HG03342 (cell line): ENCODE data around the gene COPS7A.
"Not testable (repeated sequence)": the region's sequence is repeated elsewhere in the genome, so short reads cannot be mapped to it uniquely, and the experiment has no call there.

Source experiments
- ATAC-seq: cut with Tn5 transposase; IDR thresholded peaks from one replicate; pipeline ENCODE4 v1.9.1; 2021; ENCODE audit warnings: mild to moderate bottlenecking, moderate library complexity; ENCODE audit not compliant: unreplicated experiment

The COPS7A gene

GRCh38 chr12:6701078-6701768, 22.6 kb upstream of the COPS7A start:
- no peak for ATAC-seq

- ATAC-seq, result no peak
Measured at GRCh38 chr12:6703631-6704030, 20.2 kb upstream of the COPS7A start.

- not testable (repeated sequence) for ATAC-seq
Measured at GRCh38 chr12:6708351-6708750, 15.5 kb upstream of the COPS7A start.

- ATAC-seq, result no peak
Measured at GRCh38 chr12:6708960-6709394, 14.9 kb upstream of the COPS7A start.

- ATAC-seq, result not testable (repeated sequence)
Measured at GRCh38 chr12:6716031-6716873, 7.6 kb upstream of the COPS7A start.

- ATAC-seq, result no peak
Measured at GRCh38 chr12:6716874-6717437, 6.9 kb upstream of the COPS7A start.

- ATAC-seq, result no peak
Measured at GRCh38 chr12:6722863-6723262, 983 bp upstream of the COPS7A start.

GRCh38 chr12:6724409-6724797, 557 bp downstream of the COPS7A start:
- ATAC-seq, result no peak

- ATAC-seq, result no peak
Measured at GRCh38 chr12:6725350-6725749, 1.5 kb downstream of the COPS7A start.

- ATAC-seq, result no peak
Measured at GRCh38 chr12:6729186-6729585, 5.3 kb downstream of the COPS7A start.

GRCh38 chr12:6730169-6730568, 6.3 kb downstream of the COPS7A start:
- no peak for ATAC-seq

- ATAC-seq, result no peak
Measured at GRCh38 chr12:6734506-6735387, 10.9 kb downstream of the COPS7A start.

- ATAC-seq, result no peak
Measured at GRCh38 chr12:6735448-6736191, 11.8 kb downstream of the COPS7A start.

- no peak for ATAC-seq
Measured at GRCh38 chr12:6736754-6737153, 12.9 kb downstream of the COPS7A start.

- not testable (repeated sequence) for ATAC-seq
Measured at GRCh38 chr12:6742080-6742479, 18.2 kb downstream of the COPS7A start.

GRCh38 chr12:6742834-6743233, 19.0 kb downstream of the COPS7A start:
- no peak for ATAC-seq

GRCh38 chr12:6743300-6743699, 19.5 kb downstream of the COPS7A start:
- not testable (repeated sequence) for ATAC-seq

GRCh38 chr12:6745741-6746525, 22.1 kb downstream of the COPS7A start:
- ATAC-seq, result no peak

GRCh38 chr12:6747216-6747615, 23.4 kb downstream of the COPS7A start:
- ATAC-seq, result no peak
